Activated CD4-positive, alpha-beta T cell treated with anti-CD3 and anti-CD28 coated beads, Interleukin-2, amount 50 U/mL, for 24 hours (primary cell): ENCODE data around the gene PI4KB.
A peak's percentile ranks its signal among the peaks of the same experiment; 100 is the strongest.
"Not testable (repeated sequence)": the region's sequence is repeated elsewhere in the genome, so short reads cannot be mapped to it uniquely, and the experiment has no call there.

ENCODE experiments used
- DNase-seq, 2 donors: peaks; one replicate each; pipeline ENCODE4 v3.0.0-alpha.2; 2020; ENCODE audit warnings: low read depth in 1 of 2, low spot score in 1 of 2

The PI4KB gene

DNA sequence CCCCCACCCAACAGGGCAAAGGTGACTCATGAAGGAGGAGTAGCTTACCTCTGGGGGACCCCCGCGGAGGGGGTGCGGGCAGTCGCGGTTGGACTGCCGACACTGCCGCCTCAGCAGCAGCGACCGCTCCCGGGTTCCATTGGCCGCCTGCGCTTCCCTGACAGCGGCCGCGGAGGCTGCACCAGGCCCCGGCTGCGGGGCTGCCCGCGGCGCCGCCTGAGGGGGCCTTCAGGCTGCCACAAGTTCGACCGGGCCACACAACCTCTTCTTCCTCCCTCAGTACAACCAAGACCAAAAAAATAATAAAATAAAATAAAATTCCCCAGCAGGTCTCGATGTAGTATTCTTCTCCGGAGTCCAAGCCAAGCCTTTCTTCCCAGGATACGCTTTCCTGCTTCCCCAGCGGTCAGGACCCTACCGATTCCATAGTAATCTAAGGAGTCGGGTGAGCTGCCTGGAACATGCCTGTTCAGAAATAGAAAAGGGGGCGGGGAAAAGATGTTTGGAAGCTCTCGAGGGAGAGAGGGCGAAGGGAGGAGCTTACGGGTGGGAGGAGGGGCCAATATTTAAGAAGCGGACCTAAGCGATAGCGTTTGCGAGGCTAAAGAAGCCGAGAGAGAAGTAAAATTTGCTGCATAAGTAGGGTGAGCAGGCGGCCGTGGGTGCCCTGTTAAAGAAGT lies at the start of gene PI4KB:
TSS of gene PI4KB (minus strand) at position 194 of the 680 bp plus-strand sequence. CDS start 10,935 bp downstream, outside the sequence.
- DNase-seq = peak; percentile 57 to 92

DNA sequence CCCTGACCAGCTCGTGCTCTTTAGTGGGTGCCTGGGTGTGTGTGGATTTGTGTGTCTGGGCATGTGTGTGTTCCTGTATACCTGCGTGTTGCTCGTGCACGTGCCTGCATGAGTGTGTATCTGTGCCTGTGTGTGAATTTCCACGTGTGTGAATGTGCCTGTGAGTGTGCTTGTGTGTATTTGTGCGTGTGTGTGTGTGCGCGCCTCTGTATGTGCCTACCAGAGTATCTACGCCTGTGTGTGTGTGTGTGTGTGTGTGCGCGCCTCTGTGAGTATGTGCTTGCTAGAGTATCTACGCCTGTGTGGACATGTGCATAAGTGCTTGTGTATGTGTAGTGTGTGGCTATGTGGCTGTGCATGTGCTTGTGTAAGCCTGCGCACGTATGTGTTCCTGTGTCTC lies 46.0 kb upstream of the PI4KB start:
- no peak for DNase-seq

DNA sequence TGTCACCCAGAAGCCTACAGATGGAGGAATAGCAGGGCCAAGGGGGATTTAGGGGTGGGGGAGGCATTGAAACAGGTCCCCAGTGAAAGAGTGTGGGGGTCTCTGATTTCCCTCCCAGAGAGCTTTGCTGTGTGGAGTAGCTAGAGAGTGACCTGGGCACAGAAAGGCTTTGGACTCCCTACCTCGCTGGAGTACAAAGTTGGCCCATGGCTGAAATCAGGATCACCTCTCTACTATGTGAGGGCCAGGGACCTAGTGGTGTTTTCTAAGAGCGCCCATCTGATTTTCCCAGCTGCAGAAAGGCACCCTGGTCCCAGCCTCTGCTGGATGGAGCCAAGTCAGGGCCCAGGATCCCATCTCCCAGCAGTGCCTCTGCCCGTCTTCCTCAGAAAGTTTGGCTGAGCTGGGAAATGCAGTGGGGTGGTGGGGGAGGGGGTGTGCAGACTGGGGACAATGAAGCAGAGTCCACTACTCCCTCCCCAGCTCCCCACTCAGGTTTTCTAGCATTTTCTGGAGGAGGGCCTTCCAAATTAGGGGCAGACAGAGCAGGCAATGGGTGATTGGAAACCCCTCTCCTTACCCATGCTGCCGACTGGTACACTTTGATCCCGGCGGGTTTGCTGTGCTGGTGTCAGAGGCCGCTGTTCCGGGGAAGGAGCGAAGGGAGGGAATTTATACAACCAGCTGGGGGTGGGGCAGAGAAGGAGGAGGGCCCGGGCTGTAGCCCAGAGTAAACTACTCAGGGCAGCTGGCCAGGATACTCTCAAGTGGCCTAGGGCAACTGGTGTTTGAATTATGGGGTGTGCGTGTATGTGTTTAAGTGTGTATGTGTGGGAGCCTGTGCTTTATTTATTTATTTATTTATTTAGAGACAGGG lies 45.1 kb upstream of the PI4KB start, which contains the start of gene SELENBP1:
TSS of gene SELENBP1 (minus strand) at position 648 of the 877 bp plus-strand sequence. CDS start at position 584, 64 bp downstream.
- no peak for DNase-seq

GRCh38 chr1:151371370-151372057 lies 44.3 kb upstream of the PI4KB start:
- DNase-seq = no peak

GRCh38 chr1:151370211-151370911 lies 43.1 kb upstream of the PI4KB start:
- DNase-seq = no peak

DNA sequence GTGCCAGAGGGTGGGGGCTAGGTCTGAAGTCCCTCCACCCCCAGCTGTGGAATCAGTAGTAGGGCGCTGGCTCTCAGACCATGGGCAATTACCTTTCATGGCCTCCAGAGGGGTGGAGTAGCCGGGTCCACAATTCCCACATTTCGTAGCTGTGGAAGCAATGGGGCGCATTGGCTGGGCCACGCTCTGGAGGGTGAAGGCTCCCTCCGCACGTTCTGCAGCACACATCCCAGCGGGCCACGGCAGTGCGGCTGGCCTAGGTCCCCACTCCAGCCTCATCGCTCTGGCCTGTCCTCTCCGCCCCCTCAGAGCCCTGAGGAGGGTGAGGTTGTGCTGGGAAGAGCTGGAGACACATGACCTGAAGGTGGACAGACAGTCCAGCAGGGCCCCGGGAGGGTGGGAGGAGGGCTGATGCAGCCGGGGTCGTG lies 42.4 kb upstream of the PI4KB start:
- DNase-seq = no peak

DNA sequence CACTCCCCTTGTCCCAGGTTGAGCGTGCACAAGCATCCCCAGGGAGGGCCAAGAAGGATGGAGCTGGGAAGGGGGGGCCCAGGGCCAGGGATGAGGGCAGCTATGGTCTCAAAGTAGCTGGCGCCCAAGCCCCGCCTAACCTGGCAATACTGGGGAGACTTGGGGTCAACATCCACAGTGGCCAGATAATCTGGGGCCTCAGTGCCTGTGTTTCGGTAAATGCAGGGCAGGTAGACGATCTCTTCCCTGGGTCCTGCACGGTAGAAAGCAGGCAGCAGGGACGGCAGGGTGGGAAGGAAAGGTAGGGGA lies 42.0 kb upstream of the PI4KB start:
- DNase-seq = no peak

DNA sequence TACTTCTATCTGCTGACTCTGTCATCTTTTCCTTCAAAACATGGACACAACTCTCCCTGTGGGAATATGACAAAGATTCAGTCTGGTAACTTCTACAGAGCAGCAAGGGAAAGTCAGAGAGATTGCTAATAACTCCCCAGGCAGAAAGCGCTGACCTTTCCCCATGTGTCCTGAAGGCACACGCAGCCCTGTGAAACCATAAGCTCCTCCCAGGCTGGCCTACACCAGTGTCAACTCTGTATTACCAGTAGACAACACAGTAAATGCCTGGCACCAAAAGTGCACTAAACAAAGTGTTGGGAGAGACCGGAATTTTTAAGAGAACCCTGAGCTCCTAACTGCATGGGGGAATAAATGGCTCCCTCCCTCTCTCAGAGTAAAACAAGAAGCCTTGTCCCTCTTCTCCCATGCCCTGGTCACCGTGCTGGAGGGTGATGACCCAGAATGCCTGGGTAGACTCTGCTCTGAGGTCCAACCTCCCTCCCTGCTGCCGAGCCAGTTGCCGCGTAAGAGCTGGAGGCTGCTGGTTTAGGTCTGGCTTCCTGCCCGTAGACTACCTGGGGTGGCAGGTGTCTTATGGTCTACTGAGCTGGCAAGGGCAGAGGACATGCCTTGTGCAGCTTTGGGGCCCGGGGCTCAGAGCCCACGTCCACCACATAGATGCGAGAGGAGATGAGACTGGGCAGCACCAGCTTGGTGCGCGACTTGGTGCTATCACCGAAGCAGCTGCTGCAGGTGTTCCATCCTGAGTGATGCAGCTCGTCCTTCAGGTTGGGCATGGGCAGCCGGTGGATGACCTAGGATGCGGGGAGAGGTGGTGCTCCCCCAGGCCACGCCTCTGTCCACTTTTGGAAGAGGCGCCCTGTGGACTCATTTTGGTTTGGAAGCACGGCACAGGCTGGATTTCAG lies 41.4 kb upstream of the PI4KB start:
- DNase-seq = no peak

DNA sequence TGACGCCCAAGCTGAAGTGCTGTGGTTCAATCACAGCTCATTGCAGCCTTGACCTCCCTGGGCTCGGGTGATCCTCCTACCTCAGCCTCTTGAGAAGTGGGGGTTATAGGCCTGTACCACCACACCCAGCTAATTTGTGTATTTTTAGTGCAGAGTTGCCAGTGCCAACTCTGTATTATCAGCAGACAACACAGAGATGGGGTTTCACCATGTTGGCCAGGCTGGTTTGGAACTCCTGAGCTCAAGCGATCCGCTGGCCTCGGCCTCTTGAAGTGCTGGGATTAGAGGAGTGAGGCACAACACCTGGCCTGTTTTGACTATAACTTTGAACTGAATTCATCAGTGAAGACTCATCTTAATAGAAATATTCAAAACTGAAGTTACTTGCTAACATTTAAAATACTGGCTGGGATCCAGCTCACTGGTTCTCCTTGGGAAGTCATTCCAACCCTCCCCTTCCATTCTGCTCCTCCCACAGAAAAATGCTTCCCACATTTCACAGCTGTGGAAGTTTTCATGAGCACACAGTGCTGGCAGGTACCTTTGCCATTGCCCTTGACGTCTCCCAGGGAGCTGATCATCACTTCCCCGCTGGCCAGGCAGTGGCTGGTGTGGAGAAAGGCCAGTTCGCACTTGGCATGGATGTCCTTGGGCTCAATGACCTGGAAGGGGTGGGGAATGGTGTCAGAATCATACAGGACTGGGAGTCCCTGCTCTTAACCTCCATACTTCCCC lies 40.6 kb upstream of the PI4KB start:
- no peak for DNase-seq

DNA sequence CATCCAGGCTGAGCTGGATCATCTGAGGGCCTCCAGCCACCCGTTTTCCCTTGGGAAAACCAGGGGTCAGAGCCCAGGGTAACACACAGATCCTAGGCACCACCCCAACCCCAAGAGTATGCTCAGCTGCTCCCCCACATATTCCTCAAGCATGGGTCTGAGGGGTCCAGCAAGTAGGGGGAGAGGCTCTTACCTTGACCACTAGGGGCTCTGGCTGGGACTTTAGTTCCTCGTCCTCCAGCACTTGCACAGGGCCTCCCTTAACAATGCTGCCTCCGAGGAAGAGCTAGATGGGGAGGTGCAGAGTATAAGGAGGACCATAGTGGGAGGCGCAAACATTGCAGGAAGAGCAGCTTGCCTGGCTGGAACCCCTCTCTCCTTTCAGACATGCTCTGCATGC lies 37.8 kb upstream of the PI4KB start:
- no peak for DNase-seq

GRCh38 chr1:151362308-151363155 lies 35.3 kb upstream of the PI4KB start:
- DNase-seq = no peak

GRCh38 chr1:151361883-151362282 lies 34.7 kb upstream of the PI4KB start:
- no peak for DNase-seq

DNA sequence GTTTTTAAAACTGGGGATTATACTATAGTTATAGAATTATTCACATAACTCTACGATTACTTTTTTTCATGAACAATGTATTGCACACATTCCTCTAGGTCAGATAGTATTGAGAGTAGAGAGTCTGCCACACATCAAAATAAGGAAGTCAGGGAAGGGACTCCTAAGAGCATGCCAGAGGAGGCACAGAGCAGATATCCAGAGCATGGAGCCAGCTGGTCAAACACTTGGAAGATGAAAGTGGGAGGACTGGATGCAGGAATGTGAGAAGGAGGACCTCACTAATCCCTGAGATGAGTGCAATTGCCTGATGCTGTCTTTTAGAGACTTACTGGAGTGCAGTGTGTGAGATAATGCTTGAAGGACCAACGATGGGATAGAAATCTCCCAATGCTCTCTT lies 29.5 kb upstream of the PI4KB start:
- no peak for DNase-seq

DNA sequence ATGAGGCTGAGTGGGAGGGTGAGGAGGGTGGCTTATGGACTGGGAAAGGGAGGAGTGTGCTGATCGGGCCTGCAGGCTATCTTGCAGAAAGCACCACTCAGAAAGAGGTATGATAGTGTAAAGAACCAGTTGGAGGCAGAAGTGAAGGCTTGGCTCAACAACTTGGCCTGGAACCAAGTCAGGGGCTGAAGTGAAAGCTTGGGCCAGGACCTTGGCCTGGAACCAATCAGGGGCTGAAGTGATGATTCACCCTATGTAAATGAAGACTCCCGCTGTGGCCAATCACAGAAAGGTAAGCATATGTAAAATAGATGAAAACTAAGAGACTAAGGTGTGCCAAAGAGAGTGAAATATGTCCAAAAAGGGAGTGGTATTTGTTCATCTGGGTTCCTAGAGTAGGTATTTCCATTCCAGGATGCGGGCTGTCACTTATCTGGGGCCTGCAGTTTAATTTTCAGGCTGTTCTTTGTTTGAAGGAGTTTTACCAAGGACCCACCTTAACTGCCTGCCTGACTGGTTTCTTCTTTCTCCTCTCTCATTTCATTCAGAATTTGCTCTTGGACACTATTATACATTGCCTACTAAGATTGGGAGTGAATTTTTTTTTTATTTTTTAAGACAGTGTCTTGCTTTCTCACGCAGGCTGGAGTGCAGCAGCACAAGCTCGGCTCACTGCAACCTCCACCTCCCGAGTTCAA lies 25.0 kb upstream of the PI4KB start:
- no peak for DNase-seq

GRCh38 chr1:151350323-151350722 lies 23.1 kb upstream of the PI4KB start:
- not testable (repeated sequence) for DNase-seq

DNA sequence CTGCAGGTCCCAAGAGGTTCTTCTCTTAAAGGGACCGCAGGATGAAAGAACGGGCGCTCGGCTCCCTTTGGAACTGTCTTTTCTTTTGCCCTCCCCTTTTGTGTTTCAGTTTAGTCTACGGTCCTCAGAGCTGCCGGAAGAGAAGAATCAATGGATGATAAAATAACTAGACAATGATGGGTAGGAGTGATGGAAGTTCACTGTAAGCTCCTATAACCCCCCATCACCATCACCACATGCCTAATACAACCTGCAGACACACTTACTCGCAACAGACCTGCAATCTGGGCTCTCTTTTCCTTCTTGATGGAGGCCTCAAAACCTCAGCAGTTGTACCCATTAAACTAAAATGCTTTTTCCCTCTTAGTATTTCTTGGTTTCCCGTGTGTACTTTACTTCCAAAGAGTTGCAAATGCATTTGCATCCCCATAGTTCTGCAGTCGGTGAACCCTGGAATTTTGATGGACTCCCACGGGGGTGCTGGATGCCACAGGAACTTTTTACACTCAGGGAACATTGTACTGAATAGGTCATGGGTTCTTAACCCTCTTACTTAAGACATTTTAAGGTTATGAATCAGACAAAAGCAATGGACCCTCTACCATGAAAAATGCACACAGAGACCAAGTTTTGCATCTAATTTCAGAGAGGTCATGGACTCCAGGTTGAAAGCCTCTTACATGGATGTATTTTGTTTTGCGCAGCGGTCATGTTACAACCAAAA lies 20.5 kb upstream of the PI4KB start:
- no peak for DNase-seq

DNA sequence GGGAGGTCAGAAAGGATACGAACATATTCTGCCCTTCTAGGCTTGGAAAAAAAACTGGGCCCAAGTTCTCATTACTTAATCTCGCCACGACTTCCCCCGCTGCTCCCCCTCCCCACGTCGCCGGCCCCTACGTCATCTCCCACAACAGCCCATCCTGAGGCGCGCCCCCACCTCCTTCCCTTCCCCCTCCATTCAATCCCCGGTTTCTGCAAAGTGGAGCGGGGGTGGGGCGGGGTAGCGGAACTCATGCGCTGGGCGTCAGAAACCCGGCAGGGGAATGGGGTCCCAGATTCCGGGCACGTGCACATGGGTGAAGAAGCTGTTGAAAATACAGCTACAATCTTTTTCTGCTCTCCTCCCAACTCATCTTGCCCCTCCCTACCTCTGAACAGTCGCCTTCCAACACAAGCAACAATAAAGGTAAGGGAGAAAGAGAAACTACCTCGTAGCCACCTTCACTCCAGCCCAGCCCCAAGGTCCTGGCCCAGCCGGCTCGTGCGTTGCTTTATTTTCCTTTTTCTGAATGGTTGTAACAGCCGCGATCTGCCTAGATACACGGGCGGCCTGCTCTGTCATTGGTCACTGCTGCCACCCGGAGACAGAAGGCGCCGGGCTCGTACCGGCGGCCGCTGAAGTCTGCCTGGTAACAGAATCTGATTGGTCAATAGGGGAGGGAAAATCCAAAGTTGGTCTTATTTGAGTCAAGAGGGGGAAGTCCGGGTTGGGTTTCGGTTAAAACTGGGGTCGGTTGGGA lies 19.7 kb upstream of the PI4KB start, which contains the start of gene RFX5:
TSS of gene RFX5 (minus strand) at position 484 of the 754 bp plus-strand sequence. CDS start 932 bp downstream, outside the sequence.
- peak; percentile 76 to 94 for DNase-seq
